ENCODE measurements around the gene TNK1.

Gene TNK1

DNA sequence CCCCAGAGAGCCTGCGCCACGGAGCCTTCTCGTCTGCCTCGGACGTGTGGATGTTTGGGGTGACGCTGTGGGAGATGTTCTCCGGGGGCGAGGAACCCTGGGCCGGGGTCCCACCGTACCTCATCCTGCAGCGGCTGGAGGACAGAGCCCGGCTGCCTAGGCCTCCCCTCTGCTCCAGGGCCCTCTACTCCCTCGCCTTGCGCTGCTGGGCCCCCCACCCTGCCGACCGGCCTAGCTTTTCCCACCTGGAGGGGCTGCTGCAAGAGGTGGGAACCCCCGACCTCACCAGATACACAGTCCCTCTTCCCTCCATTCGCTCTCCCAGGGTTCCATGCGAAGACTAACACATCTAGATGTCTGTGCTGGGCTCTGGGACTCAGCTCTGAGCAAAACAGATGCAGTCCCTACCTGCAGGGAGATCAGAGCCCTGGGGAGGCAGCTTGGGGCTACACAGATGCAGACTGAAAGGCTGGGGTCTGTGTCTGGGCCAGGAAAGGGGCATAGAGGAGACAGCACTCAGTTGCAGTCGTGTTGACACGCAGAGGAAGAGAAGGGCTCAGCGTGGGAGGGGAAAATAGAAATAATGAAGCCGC is 3.7 kb downstream of the TNK1 start:
- intact Hi-C loops (cut with DNase I), result loop anchor here (5.0 kb wide), 1 partner anchor 32 kb away; the partner anchor contains the start of gene KCTD11

DNA sequence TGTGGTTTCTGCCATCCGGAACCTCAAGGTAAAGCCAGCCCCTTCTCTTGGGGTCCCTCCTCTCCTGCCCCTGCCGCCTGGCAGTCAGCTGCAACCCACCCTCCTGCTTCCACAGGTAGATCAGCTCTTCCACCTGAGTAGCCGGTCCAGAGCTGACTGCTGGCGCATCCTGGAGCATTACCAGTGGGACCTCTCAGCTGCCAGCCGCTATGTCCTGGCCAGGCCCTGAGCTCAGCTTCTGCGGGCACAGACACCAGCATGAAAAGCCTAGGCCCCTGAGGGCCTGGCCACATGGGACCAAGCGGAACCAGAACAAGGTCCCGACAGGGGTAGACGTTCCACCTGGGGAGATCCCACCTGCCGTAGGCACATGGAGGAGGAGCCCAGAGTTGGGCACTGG is 8.0 kb downstream of the TNK1 start:
- intact Hi-C loops (cut with DNase I), result loop anchor here (5.0 kb wide), 1 partner anchor 37 kb away; the partner anchor contains the start of gene KCTD11
- DNase-seq, result peak in 1 of 10 donors; percentile 82

More for the DNA sequence above, 3.7 kb downstream of the TNK1 start:
- no peak for DNase-seq

- DNase-seq, result peak in 1 of 10 donors; percentile 80
- intact Hi-C loops (cut with DNase I), result loop anchor here (5.0 kb wide), 2 partner anchors 38 to 47 kb away; partner anchors contain the start of genes FGF11, KCTD11 and TMEM102
These were observed 9.3 kb downstream of the TNK1 start for GRCh38 chr17:7389924-7390910.

- intact Hi-C loops (cut with DNase I), result loop anchor here (5.0 kb wide), 1 partner anchor 46 kb away; the partner anchor contains the start of genes FGF11 and TMEM102
- peak in 1 of 10 donors; percentile 8 for DNase-seq
These were observed 10.4 kb downstream of the TNK1 start for GRCh38 chr17:7391307-7391706.

GRCh38 chr17:7392696-7393612 is 12.1 kb downstream of the TNK1 start:
- peak in 1 of 10 donors; percentile 78 for DNase-seq
- intact Hi-C loops (cut with DNase I), result loop anchor here (5.0 kb wide), 1 partner anchor 44 kb away; the partner anchor contains the start of genes FGF11 and TMEM102

- DNase-seq, result peak in 1 of 10 donors; percentile 82
- intact Hi-C loops (cut with DNase I), result loop anchor here (5.0 kb wide), 1 partner anchor 43 kb away; the partner anchor contains the start of genes FGF11 and TMEM102
These were observed 12.9 kb downstream of the TNK1 start for GRCh38 chr17:7393613-7394451.

GRCh38 chr17:7394452-7395191 is 13.7 kb downstream of the TNK1 start, which contains the start of gene PLSCR3:
TSS of gene PLSCR3 (minus strand) at chr17:7394525. CDS start at chr17:7394110, 415 bp downstream.
- DNase-seq, result peak; percentile 73 to 98 (median 87)
- intact Hi-C loops (cut with DNase I), result loop anchor here (5.0 kb wide), 1 partner anchor 43 kb away; the partner anchor contains the start of genes FGF11 and TMEM102

DNA sequence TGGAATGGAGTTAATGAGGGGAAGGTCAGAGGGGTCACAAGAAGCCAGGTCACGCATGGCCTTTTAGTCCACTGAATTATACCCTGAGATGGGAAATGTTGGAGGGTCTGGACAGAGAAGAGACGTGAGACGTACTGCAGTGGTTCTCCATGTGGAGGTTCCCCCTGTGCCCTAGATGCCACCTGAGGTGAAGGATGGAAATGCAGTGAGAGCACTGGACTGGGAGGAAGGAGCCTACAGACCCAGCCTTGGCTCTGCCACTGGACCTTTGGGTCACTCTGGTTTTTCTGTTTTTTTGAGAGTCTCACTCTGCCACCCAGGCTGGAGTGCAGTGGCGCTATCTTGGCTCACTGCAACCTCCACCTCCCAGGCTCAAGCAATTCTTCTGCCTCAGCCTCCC is 15.3 kb downstream of the TNK1 start:
- no peak for DNase-seq
- intact Hi-C loops (cut with DNase I), result no loop called here

- DNase-seq, result peak in 1 of 10 donors; percentile 42
- intact Hi-C loops (cut with DNase I), result no loop called here
These were observed 17.7 kb downstream of the TNK1 start for GRCh38 chr17:7398612-7399011.

DNA sequence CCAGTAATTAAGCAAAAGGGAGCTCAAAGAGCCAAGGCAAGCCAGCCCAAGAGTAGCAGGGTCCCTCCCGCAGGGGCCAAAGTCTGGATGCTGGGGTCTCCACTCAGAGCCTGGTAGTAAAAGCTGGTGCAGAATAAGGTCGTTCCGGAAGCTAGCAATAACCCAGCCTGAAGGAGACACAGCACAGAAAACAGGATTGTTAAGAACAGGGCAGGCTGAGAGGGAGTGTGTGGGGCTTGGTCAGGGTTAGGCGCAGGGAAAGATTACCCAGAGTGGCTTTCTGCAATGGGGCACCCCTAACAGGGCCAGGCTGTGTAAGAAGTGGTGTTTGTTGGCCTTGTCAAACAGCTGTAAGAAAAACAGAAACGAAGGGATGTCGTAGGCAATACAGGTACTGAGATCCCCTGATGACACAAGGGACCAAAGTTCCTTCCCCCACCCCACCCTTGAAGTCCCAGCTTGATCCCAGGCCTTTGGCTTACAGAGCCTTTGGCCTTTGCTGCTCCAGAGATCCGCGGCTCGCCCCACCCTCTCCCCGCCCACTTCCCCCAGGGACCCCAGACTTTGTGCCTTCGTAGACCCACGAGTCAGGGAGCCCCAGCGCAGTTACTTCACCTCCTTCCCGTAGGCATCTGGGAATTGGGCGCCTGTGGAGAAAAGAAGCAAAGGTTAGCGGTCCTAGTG is 22.3 kb downstream of the TNK1 start:
- intact Hi-C loops (cut with DNase I), result loop anchor here (5.0 kb wide), 1 partner anchor 284 kb away; the partner anchor contains the start of genes TP53 and WRAP53

GRCh38 chr17:7403727-7403976 is 22.8 kb downstream of the TNK1 start:
- intact Hi-C loops (cut with DNase I), result loop anchor here (5.0 kb wide), 1 partner anchor 284 kb away; the partner anchor contains the start of genes TP53 and WRAP53

More for the DNA sequence above, 22.3 kb downstream of the TNK1 start:
- DNase-seq, result peak in 1 of 10 donors; percentile 67

GRCh38 chr17:7403977-7404736 is 23.3 kb downstream of the TNK1 start, which contains the start of gene TMEM256:
TSS of gene TMEM256 (minus strand) at chr17:7404097. CDS start at chr17:7404084, 13 bp downstream.
- intact Hi-C loops (cut with DNase I), result loop anchor here (2.0 to 5.0 kb wide), 3 partner anchors 53 to 283 kb away; partner anchors contain the start of genes POLR2A, TP53 and WRAP53
- peak; percentile 99 to 100 (median 100) for DNase-seq

More at GRCh38 chr17:7403727-7403976, 22.8 kb downstream of the TNK1 start:
- DNase-seq, result no peak

DNA sequence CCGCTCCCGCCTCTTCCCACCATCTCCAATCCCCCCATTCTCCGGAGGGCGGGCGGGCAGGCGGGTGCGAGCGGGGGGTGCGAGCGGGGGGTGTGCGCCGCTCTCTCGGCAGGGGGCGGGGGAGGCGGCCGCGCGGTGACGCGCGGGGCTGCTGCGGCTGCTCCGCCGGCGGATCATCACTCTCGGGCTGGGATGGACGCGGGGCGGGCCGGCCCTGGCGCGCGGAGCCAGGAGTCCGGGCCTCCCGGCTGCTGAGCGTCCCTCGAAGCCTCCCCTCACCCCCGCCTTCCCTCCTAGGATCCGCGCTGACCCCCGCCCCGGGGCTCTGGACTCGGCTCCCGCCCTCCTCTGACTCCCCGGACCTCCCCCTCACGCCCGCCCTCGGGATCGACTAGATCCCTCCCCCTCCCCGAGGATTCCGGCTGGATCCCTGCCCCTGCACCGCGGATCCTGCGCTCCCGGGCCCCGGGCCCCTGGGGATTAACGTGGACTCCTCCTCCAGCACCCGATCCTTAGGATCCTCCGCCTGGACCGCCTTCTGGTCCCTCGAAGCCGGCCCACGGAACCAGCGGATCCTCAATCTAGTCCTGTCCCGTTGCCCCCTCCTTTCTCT is 24.0 kb downstream of the TNK1 start:
- DNase-seq, result peak in 6 of 10 donors; percentile 38 to 90 (median 81)
- intact Hi-C loops (cut with DNase I), result loop anchor here (2.0 to 5.0 kb wide), 3 partner anchors 54 to 282 kb away; partner anchors contain the start of genes POLR2A, TP53 and WRAP53

DNA sequence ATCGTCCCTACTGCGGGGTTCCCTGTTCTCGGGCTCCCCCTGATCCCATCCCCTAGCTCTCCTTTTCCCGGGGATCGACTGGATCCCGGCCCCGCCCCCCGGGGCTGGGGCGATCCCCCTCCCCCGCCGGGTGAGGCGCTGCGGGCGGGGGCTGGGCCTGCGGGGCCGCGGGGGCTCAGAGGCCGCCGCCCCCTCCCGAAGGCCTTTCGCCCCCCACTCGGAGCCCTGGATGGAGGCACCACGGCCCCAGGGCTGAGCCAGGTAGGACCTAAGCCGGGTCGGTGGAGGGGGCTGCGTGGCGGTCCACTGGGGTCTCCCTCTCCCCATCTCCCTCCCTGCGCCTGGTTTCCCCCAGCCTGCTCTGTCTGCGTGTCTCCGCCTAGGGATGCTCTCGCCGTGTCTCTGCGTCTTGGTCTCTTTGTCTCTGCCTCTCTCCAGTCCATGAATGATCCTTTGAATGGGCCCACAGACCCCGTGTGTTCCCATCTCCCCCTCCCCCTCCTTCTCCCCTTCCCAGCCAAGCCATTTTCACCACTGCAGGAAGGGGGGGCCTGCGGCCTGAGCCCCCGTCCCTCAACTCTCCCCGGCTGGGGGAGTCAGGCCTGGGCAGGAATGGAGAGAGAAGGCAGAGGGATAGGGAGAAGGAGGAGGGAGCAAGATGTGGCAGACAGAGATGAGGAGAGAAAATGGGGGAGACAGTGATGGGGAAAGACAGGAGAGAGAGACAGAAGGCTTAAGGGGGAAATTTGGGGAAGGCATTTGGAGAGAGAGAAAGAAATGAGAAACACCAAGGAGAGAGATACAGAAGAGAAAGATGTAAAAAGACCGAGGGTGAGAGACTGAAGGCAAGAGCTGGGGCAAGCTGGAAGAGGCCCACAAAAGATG is 24.7 kb downstream of the TNK1 start:
- DNase-seq, result no peak
- intact Hi-C loops (cut with DNase I), result loop anchor here (2.0 kb wide), 2 partner anchors 55 to 79 kb away; partner anchors contain the start of gene POLR2A

All from posterior cingulate gyrus (tissue), 11 donors.